Stimulated activated naive CD4-positive, alpha-beta T cell (primary cell): ENCODE results near the gene WEE2.
"Not testable (repeated sequence)": the region's sequence is repeated elsewhere in the genome, so short reads cannot be mapped to it uniquely, and the experiment has no call there.

Source experiments
- DNase-seq, 6 experiments: peaks; one replicate each; lab custom pipeline; 2025; lab: John Stamatoyannopoulos, UW

WEE2 gene

GRCh38 chr7:141714571-141714970, 6.4 kb downstream of the WEE2 start:
- DNase-seq: no peak

GRCh38 chr7:141715018-141715417, 6.9 kb downstream of the WEE2 start:
- DNase-seq: no peak

GRCh38 chr7:141715794-141716689, 7.9 kb downstream of the WEE2 start:
- DNase-seq: no peak

GRCh38 chr7:141717450-141717849, 9.3 kb downstream of the WEE2 start:
- DNase-seq: no peak

GRCh38 chr7:141722529-141722928, 14.4 kb downstream of the WEE2 start:
- no peak for DNase-seq

GRCh38 chr7:141729020-141729419, 20.9 kb downstream of the WEE2 start:
- DNase-seq: no peak

- DNase-seq: no peak
Measured at GRCh38 chr7:141731476-141732149, 23.5 kb downstream of the WEE2 start.

- peak in 2 of 6 experiments; percentile 9 to 27 for DNase-seq
Measured at GRCh38 chr7:141737118-141737835, 29.1 kb downstream of the WEE2 start.

- DNase-seq: peak; percentile 83 to 94 (median 90)
Measured at GRCh38 chr7:141737836-141738591, 29.9 kb downstream of the WEE2 start, which contains the start of gene SSBP1. Gene SSBP1 (plus strand): TSS chr7:141738358. CDS start chr7:141739167, 809 bp downstream.

- DNase-seq: no peak
Measured at GRCh38 chr7:141738592-141739013, 30.4 kb downstream of the WEE2 start.

GRCh38 chr7:141739250-141739649, 31.1 kb downstream of the WEE2 start:
- no peak for DNase-seq

- no peak for DNase-seq
Measured at GRCh38 chr7:141742229-141742628, 34.1 kb downstream of the WEE2 start.

- DNase-seq: no peak
Measured at GRCh38 chr7:141744131-141744530, 36.0 kb downstream of the WEE2 start.

- no peak for DNase-seq
Measured at GRCh38 chr7:141748396-141748795, 40.2 kb downstream of the WEE2 start.

- DNase-seq: not testable (repeated sequence)
Measured at GRCh38 chr7:141751904-141752303, 43.8 kb downstream of the WEE2 start.

- no peak for DNase-seq
Measured at GRCh38 chr7:141752634-141753033, 44.5 kb downstream of the WEE2 start.

- peak in 2 of 6 experiments; percentile 7 to 14 for DNase-seq
Measured at GRCh38 chr7:141754939-141755338, 46.8 kb downstream of the WEE2 start.

- DNase-seq: no peak
Measured at GRCh38 chr7:141763797-141764196, 55.6 kb downstream of the WEE2 start, which contains the start of gene TAS2R3. Gene TAS2R3 (plus strand): TSS chr7:141764097. CDS start chr7:141764159, 62 bp downstream.

GRCh38 chr7:141770083-141770583, 62.0 kb downstream of the WEE2 start:
- DNase-seq: not testable (repeated sequence)

- no peak for DNase-seq
Measured at GRCh38 chr7:141776374-141776773, 68.2 kb downstream of the WEE2 start, which contains the start of gene TAS2R4. Gene TAS2R4 (plus strand): TSS chr7:141776674. CDS start chr7:141778489, 1,815 bp downstream.
